Measurements from ENCODE around the gene IGFL4.
A peak's percentile ranks its signal among the peaks of the same experiment; 100 is the strongest.

The IGFL4 gene

GRCh38 chr19:45995715-45996385 lies 45.0 kb downstream of the IGFL4 start (continued):
- TF ChIP-seq ZNF558 (tag by site-specific recombination; IDR thresholded peaks at IDR 0.05) = 0 out of 2 replicates have a peak, but pooled peaks have one; percentile 22
- peak; percentile 78 for TF ChIP-seq ZBTB21 (tag by site-specific recombination; IDR thresholded peaks at IDR 0.05)
- no peak; the same call in 1 of the 2 replicates for TF ChIP-seq ZNF239 (tag by site-specific recombination; IDR thresholded peaks at IDR 0.05)
- no peak for TF ChIP-seq ZBTB26 (tag by site-specific recombination; optimal IDR thresholded peaks at IDR 0.05)
- TF ChIP-seq ZNF302 (tag by site-specific recombination; IDR thresholded peaks at IDR 0.05; ENCODE audit: low read depth) = no peak
- TF ChIP-seq ZNF169 (tag by site-specific recombination; IDR thresholded peaks at IDR 0.05) = no peak; the same call in none of the 2 replicates
- TF ChIP-seq SP3 (tag by site-specific recombination; IDR thresholded peaks at IDR 0.05) = peak; percentile 4; the same call in 1 of the 2 replicates
- no peak for TF ChIP-seq ZNF701 (tag by site-specific recombination; IDR thresholded peaks at IDR 0.05)
- no peak for TF ChIP-seq TRIM28 (IDR thresholded peaks at IDR 0.05; ENCODE audit: borderline replicate concordance, low read length)
- no peak for TF ChIP-seq ZNF645 (tag by site-specific recombination; IDR thresholded peaks at IDR 0.05)
- TF ChIP-seq ZNF140 (tag by site-specific recombination; IDR thresholded peaks at IDR 0.05) = no peak
- no peak for TF ChIP-seq ZBTB6 (tag by site-specific recombination; IDR thresholded peaks at IDR 0.05)
- TF ChIP-seq FEZF1 (tag by site-specific recombination; IDR thresholded peaks at IDR 0.05) = no peak
- TF ChIP-seq ZNF792 (tag by site-specific recombination; IDR thresholded peaks at IDR 0.05) = no peak
- TF ChIP-seq ZNF133 (tag by site-specific recombination; IDR thresholded peaks at IDR 0.05) = 0 out of 2 replicates have a peak, but pooled peaks have one; percentile 2
- no peak for TF ChIP-seq GLIS1 (tag by site-specific recombination; IDR thresholded peaks at IDR 0.05)
- TF ChIP-seq GFI1B (tag by site-specific recombination; IDR thresholded peaks at IDR 0.05) = peak; percentile 70; the same call in 1 of the 2 replicates
- no peak for TF ChIP-seq ZNF324 (tag by site-specific recombination; IDR thresholded peaks at IDR 0.05)
- no peak for TF ChIP-seq ZNF211 (tag by site-specific recombination; IDR thresholded peaks at IDR 0.05; ENCODE audit: low read depth)
- no peak for TF ChIP-seq REPIN1 (tag by site-specific recombination; IDR thresholded peaks at IDR 0.05; ENCODE audit: low read depth)
- TF ChIP-seq HIC1 (tag by site-specific recombination; IDR thresholded peaks at IDR 0.05) = no peak
- no peak for TF ChIP-seq ZNF202 (tag by site-specific recombination; IDR thresholded peaks at IDR 0.05; ENCODE audit: borderline replicate concordance)
- TF ChIP-seq, protein P1, sequence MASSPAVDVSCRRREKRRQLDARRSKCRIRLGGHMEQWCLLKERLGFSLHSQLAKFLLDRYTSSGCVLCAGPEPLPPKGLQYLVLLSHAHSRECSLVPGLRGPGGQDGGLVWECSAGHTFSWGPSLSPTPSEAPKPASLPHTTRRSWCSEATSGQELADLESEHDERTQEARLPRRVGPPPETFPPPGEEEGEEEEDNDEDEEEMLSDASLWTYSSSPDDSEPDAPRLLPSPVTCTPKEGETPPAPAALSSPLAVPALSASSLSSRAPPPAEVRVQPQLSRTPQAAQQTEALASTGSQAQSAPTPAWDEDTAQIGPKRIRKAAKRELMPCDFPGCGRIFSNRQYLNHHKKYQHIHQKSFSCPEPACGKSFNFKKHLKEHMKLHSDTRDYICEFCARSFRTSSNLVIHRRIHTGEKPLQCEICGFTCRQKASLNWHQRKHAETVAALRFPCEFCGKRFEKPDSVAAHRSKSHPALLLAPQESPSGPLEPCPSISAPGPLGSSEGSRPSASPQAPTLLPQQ (tag by site-specific recombination; IDR thresholded peaks at IDR 0.05) = peak; percentile 43; the same call in 1 of the 2 replicates
- no peak for TF ChIP-seq ZNF626 (tag by site-specific recombination; IDR thresholded peaks at IDR 0.05)
- TF ChIP-seq, protein P2, sequence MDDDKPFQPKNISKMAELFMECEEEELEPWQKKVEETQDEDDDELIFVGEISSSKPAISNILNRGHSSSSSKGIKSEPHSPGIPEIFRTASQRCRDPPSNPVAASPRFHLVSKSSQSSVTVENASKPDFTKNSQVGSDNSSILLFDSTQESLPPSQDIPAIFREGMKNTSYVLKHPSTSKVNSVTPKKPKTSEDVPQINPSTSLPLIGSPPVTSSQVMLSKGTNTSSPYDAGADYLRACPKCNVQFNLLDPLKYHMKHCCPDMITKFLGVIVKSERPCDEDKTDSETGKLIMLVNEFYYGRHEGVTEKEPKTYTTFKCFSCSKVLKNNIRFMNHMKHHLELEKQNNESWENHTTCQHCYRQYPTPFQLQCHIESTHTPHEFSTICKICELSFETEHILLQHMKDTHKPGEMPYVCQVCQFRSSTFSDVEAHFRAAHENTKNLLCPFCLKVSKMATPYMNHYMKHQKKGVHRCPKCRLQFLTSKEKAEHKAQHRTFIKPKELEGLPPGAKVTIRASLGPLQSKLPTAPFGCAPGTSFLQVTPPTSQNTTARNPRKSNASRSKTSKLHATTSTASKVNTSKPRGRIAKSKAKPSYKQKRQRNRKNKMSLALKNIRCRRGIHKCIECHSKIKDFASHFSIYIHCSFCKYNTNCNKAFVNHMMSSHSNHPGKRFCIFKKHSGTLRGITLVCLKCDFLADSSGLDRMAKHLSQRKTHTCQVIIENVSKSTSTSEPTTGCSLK (tag by site-specific recombination; IDR thresholded peaks at IDR 0.05) = no peak
- no peak for TF ChIP-seq ZBTB1 (tag by site-specific recombination; IDR thresholded peaks at IDR 0.05)
- TF ChIP-seq ZNF350 (tag by site-specific recombination; IDR thresholded peaks at IDR 0.05) = no peak
- TF ChIP-seq ZNF416 (tag by site-specific recombination; IDR thresholded peaks at IDR 0.05) = no peak
- no peak for TF ChIP-seq ZNF677 (tag by site-specific recombination; IDR thresholded peaks at IDR 0.05)
- TF ChIP-seq ZNF174 (tag by site-specific recombination; IDR thresholded peaks at IDR 0.05) = no peak
- TF ChIP-seq ZNF621 (tag by site-specific recombination; IDR thresholded peaks at IDR 0.05) = no peak
- no peak for TF ChIP-seq ZNF837 (tag by site-specific recombination; IDR thresholded peaks at IDR 0.05)
- TF ChIP-seq ZNF610 (tag by site-specific recombination; IDR thresholded peaks at IDR 0.05; ENCODE audit: borderline replicate concordance) = no peak
